Caki2 (cell line): ENCODE data around the gene TBC1D22A. TPM values are rescaled to one million over a fixed set of nuclear protein-coding genes. Genes with fewer than 3 reads are reported as not detected.
"Not testable (repeated sequence)": the region's sequence is repeated elsewhere in the genome, so short reads cannot be mapped to it uniquely, and the experiment has no call there.

Experiments used
- DNase-seq: peaks from one replicate; pipeline ENCODE4 v3.0.0-alpha.2; 2015; ENCODE audit warnings: low read depth
- in situ Hi-C: cut with HindIII; loops from 2 replicates; pipeline ENCODE4 v1.10.0; 2016; ENCODE audit warnings: low sequenced_read_pairs, low pct_unique_long_range_greater_than_20kb, mixed read lengths
- total RNA-seq: library from RNA; depleted of rRNA; stranded (reverse); fragments of >200 nt; shearing (Covaris generic); gene quantifications from 2 replicates; pipeline ENCODE4 v1.2.3, GENCODE V29; 2014; ENCODE audit warnings: low replicate concordance

TBC1D22A gene
- total RNA-seq, 1 experiment from 2014 or later, result 15.0 TPM

DNA sequence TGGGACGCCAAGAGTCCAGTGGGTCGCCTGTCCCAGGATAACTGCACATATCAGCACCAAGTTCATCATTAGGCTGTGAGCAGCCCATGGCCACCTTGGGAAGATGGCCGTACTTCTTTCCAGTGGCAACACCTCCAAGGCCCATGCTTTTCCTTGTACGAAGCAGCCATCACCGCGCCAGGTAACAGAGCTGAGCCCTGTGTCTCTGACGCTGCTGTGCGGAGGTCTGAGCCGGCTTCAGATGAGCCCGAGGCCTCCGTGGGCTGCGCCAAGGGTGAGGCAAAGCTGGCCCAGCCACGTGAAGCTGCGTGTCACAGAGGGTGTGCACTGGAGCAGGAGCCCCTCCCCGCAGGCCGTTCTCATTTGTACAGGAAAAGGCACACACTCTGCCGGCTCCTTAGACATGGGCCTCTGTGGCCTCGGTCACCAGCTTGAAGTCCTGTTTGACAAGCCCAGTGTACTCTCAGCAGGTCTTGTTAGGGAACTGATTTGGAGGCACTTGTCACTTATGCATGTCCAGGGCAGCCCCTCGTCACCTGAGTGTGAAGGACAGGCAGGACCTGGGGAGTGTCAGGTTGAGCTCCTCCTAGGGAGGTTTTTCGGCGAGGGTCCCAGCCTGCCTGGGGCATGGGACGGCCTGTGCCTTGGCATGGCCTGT lies 401.5 kb downstream of the TBC1D22A start:
- no peak for DNase-seq
- in situ Hi-C loops, result no loop called here

DNA sequence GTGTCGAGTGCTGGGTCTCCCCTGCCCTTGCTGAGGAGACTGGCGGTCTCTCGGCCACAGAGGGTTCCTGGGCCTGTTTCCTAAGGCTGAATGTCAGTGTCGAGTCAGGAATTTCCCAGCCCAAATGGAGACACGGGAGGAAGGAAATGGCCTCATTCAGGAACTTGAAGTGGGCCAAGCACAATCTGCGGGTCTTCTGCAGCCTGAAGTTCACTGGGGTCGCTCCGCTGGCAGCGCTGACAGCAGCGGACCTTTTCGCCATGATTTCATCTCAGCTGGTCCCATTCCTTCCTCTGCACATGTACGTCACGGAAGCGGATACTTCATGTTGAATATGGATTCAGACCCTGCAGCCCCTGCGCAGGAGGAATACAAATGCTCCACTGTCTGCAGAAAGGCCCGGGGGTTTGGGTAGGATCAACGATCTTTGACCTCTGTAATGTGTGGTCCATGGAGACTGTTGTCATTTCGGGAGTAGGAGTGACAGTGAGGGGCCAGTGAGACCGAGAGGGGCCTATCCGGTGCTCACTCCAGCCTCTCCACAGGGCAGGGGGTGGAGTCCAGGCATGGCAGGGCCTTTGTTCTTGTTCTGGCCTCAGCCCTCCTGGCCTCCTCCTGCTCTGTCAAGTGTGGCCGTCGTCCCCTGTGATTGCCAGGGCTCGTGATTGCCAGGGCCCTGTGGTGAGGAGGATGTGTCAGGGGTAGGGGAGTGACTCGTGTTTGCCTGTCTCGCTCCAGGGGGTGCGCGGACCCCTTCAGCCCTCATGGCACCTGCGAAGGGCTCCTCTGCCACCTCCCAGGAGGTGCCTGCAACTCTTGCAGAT lies 402.3 kb downstream of the TBC1D22A start:
- in situ Hi-C loops, result no loop called here
- DNase-seq, result no peak

DNA sequence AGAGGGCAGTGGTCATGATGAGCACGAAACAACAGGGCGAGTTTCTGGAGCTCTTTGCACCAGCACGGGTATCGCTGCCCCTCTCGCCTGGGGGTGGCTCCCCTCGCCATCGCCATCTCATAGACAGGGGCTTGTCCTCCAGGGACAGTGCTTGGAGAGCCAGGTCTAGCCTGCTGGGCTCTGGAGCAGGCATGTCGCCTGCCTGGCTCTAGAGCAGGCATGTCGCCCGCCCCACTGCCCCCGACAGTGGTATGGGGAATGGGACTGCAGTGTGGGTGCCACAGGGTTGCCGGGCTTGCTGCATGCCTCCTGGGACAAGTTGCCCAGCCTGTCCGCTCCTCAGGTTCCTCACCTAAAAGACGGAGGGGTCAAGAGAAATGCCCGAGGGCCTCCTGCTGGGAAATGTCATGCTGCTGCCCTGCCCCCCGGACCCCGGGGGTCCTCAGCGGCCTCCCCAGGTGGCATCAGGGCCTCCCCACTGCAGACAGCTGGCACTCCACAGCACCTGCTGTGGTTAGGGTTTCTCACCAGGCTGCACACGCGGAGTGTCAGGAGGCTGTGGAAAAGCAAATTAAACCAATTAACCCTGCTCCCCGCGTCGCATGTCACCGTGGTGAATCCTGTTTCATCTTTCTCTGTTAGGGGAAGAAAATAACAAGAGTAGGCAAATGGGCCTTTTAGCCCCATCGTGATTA lies 403.0 kb downstream of the TBC1D22A start:
- in situ Hi-C loops, result no loop called here

DNA sequence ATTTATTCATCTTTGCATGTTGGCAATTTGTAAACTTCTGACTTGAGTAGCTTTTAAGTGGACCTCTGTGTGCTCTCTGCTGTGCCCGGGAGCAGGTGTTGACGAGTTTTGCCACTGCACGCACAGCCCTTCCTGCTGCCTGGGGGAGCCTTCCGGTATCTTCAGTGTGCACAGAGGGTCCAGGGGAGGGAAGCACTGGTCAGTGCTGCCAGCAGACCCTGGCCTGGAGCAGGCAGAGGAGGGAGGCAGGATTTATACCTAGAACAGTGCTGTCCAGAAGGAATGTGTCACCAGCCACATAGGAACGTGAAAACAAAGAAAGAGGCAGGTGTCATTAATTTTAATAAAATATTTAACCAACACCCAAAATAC lies 403.6 kb downstream of the TBC1D22A start:
- in situ Hi-C loops, result no loop called here
- DNase-seq, result no peak

More for the DNA sequence above, 403.0 kb downstream of the TBC1D22A start:
- DNase-seq, result no peak

DNA sequence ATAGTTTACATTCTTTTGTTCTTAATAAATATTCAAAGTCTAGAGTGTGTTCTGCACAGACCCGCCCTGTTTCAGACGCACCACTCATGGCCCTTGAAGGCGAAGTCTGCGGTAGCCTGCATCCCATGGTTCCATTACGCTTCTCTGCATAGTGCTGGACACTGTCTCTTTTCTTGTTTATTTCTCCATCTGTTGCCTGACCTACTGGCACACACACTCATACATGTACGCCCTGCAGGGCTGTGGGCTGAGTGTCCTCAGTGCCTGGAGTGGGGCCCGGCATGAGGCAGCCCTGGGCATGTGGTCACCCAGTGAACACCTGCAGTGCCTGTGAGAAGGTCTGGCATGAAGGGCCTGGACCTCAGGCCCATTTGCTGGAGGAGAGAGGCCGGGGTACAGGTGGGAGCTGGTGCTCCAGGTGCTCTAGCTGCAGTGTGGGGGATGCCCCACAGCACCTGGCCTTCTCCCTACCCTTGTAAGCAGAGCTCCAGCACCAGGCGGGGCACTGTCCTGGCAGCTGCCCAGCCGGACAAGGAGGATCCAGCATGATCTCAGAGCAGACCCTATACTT lies 404.1 kb downstream of the TBC1D22A start:
- in situ Hi-C loops, result no loop called here

DNA sequence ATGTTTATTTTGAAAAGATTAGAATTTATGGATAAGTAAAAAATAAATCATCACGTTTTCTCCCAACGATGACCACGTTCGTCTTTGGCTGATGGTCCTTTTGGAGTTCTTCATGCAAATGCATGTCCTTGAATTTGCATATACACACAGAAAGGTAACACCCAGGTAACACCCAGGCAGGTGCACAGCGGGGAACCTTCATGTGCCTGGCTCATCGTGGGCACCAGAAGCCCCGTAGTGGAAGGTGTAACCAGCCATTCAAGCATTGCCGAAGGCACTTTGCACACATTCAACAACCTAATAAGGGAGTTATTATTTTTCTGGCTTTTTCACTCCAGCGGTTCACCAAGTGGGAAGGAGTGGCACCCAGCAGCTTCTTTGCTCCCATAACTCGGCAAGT lies 404.6 kb downstream of the TBC1D22A start:
- in situ Hi-C loops, result no loop called here
- DNase-seq, result no peak

More for the DNA sequence above, 404.1 kb downstream of the TBC1D22A start:
- DNase-seq, result no peak

DNA sequence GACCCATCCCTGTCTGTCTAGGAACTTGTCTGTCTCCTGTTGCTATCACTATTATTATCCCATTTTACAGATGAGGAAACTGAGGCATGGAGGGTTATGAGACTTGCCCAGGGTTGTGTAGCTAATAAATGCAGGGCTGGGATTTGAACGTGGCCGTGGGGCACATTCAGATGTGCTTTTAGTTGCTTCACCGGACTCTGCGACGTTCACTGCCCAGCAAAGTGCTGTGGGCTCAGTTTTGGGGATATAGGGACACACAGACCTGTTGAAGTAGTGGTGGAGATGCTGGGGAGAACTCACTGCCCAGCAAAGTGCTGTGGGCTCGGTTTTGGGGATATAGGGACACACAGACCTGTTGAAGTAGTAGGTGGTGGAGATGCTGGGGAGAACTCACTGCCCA lies 405.5 kb downstream of the TBC1D22A start:
- DNase-seq, in situ Hi-C loops: not testable (repeated sequence)

DNA sequence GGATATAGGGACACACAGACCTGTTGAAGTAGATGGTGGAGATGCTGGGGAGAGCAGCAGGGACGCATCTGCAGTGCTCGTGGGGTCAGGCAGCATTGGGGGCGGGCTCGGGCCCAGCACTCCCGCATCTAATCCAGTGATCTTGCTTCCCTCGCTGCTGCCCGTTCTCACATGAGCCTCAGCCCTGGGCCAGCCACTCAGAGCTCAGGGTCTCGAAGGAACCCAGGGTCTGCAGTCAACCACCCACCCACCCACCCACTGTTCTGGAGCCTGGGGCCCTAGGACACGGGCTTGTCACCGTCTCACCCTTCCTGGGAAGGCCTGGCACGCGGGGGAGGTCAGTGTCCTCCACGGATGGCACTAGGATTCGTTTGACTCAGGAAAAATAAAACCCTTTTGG lies 406.0 kb downstream of the TBC1D22A start:
- in situ Hi-C loops, result no loop called here
- DNase-seq, result no peak

DNA sequence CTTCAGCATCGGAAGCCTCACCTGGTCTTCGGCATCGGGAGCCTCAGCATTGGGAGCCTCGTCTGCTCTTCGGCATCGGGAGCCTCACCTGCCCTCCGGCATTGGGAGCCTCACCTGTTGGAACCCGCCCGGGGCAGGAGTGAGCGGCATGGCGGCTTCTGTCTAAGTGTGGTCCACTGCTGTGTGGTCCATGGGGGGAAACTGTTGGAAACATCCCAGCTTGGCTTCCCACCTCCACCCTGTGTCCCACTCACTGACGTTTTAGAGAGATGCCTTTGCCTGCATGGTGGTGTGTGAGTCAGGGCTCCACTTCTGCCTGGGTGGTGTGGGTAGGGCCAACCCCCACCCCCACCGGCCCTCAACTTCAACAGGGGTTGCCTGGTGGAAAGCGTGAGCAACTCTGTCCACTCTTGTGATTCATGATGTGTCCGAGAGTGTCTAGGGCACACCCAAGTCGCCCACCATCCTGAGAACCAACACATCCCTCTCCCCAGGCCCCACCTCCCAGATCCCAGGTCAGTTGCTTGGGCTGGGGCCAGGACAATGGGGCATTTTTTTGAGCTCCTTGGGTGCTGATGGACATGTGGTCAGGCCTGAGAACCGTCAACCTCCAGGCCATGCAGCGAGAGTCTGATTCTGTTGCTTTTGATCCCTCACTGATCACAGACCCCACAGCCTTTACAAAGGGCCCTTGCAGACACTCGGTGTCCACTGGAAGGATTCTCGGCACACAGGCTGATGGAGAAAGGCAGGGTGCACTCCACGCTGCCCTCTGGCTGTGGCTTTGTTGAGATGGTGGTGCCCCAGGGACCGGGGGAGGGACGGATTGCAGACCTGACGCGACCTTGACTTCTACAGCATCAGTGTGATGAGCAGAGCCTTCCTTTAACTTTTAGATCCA lies 406.7 kb downstream of the TBC1D22A start:
- DNase-seq, result no peak
- in situ Hi-C loops, result no loop called here

DNA sequence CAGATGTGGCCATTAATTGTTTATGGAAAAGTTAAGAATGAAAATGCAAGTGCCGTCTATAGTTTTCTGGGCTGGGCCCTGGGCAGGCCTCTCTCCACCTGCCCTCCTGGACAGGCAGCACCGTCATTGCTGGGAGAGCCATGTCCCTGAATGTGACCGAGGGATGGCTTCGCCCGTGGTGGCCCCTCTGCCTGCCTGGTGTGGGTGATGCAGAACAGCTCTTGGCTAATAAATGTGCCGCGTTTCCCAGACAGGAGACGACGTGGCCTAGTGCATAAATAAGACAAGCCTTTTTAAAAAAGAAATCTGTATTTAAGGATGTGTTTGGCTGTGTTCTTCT lies 407.3 kb downstream of the TBC1D22A start:
- in situ Hi-C loops, result no loop called here
- DNase-seq, result no peak

DNA sequence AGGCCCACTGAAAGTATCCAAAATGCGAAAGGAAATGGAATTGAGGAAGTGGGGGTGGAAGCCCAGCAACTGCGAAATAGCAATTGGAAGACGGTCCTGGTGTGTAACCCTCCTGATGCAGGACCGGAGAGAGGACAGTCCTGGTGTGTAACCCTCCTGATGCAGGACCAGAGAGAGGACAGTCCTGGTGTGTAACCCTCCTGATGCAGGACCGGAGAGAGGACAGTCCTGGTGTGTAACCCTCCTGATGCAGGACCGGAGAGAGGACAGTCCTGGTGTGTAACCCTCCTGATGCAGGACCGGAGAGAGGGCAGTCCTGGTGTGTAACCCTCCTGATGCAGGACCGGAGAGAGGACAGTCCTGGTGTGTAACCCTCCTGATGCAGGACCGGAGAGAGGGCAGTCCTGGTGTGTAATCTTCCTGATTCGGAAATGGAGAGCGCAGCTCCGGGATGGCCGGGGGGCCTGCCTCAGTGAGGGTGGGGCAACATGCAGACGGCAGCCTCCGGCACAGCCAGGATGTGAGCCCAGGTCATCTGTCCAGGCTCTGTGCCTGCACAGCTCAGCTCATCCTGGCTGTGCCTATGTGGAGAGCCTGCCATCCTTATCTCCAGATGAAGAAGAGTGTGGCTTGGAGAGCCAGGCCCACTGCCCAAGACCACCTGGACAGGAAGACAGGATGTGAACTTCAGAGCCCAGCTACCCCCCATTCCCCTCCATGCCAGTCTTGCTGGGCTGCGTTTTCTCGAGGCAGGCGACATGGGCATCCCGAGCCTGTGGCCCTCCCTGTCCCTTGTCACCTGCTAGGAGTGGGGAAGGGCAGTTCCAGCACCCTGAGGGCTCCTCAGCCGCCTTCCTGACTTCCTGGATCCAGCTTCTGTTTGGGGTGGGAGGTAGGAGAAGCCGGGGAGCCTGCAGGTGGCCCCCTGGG lies 408.3 kb downstream of the TBC1D22A start:
- in situ Hi-C loops, DNase-seq: not testable (repeated sequence)

DNA sequence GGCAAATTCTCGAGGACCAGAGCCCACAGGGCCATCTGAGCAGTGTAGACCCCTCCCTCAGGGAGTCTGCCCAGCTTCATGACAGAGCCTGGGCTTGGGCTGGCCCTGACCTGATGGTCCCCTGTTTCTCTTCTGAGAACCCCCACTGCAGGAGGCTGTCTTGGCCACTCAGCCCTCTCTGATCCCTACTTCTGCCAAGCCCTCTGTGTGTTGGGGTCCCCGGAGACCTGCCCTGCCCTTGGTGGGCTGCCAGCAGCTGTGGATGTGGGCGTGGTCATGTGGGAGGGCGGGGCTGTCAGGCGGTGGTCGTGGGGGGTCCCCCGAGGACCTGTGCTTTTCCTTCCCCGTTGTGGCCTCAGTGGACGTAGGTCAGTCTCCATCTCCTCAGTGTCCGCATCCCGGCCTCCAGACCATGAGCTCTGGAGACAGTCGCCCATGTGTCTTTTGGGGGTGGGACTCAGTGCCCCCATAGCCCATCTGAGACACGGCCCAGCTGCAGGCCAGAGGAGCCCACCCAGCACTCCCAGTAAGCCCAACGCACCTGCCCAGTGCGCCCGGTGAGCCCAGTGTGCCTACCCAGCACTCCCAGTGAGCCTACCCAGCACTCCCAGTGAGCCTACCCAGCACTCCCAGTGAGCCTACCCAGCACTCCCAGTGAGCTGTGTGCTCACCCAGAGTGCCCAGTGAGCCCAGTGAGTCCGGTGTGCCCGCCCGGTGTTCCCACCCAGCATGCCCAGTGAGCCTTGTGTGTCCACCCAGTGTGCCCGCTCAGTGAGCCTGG lies 409.2 kb downstream of the TBC1D22A start:
- in situ Hi-C loops, result no loop called here
- DNase-seq, result no peak

DNA sequence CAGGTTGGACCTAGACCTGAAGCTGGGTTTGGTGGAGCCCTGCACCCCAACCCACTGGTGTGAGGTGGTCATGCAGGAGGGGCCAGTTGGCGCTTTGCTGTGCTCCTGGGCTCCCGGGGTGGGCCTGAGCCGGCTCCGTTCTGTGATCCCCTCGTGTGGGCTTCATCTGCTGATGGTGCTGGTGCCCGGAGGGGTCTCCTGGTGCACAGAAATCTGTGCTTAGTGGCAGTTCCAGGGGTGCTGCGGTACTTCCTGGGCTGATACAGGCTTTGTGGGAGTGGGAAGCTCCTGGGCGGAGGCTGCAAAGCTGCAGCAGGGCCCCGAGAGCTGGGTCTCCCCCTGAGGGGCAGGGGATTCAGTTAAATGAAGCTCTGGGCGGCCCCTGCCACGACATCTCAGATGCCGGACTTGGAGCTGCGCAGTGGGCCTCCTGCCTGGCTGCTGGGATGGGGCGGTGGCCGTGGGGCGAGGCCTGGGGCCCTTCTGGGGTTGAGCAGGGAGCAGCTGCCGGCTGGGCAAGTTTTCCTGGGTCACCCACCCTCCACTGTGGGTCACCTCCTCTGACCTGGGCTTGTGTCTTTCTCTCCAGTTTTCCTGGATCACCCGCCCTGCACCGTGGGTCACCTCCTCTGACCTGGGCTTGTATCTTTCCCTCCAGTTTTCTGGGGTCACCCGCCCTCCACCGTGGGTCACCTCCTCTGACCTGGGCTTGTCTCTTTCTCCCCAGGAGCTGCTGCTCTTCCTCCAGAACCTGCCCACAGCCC lies 410.5 kb downstream of the TBC1D22A start:
- in situ Hi-C loops, result no loop called here
- no peak for DNase-seq

DNA sequence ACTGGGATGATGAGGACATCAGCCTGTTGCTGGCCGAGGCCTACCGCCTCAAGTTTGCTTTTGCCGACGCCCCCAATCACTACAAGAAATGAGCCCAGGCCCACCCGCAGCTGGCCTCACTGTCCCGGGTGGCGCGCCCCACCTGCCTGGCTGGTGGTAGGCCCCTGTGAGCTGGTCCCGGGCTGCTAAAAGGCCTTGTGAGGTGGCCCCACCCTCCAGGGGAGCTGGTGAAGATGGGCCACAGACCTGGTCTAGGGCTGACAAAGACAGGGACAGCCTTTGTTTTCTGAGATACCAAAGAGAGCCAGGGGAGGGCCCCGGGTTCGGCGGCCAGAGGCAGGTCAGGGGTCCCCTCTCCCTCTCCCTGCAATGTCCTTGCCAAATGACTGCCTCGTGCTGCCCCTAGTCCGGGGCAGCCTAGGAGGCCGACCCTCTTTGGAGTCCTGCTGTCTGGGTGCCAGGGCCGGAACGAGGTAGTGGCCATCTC lies 411.1 kb downstream of the TBC1D22A start:
- in situ Hi-C loops, result no loop called here
- DNase-seq, result no peak

DNA sequence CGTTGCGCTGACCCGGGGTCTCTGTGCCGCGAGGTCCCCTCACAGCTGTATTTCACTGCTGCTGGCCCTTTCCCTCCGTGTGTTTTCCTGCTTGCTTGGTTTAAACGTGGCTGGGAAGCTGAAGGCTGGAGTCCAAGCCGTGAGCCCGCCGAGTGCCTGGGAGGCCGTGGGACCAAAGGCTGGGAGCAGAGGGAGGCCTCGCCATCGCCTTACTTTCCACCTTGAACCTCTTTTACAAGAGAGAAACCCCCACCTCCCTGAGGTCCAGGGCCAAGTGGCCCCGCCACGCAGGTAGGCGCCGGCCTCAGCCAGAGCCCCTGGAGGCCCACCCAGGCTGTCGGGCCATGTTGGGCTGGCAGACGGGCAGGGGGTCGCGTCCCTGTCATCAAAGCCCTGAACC lies 411.6 kb downstream of the TBC1D22A start:
- in situ Hi-C loops, result no loop called here

DNA sequence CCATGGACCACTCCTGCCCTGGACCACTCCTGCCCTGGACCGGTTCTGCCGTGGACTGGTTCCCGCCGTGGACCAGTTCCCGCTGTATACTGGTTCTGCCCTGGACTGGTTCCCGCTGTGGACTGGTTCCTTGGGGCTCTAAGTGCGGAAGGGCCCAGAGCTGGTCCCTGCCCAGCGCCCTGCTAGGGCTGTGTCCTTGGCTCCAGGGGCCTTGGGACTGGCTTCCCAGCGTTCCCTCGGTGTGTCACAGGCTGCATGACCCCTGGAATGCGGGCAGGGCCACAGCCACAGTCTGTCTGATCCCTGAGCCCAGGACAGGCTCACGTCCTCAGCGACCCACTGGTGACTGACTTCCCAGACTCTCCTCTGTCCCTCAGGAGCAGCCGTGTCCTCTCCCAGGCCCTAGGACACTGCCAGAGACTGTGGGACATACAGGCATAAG lies 412.2 kb downstream of the TBC1D22A start:
- in situ Hi-C loops, result no loop called here
- DNase-seq, result no peak

More for the DNA sequence above, 411.6 kb downstream of the TBC1D22A start:
- no peak for DNase-seq
